GM18507 (cell line): Measurements from ENCODE around the gene AFF3.

Experiments used
- DNase-seq: peaks from one replicate; pipeline ENCODE4 v3.0.0; 2011; ENCODE audit warnings: low read depth; ENCODE audit not compliant: insufficient read length; ENCODE audit errors: extremely low spot score
- FAIRE-seq: peaks from 2 replicates; lab custom pipeline; 2011; peaks lifted over from hg19 to GRCh38; lab: Jason Lieb, UNC

Gene AFF3

GRCh38 chr2:99572373-99573164, 569.8 kb downstream of the AFF3 start:
- DNase-seq = no peak
- FAIRE-seq = no peak

DNA sequence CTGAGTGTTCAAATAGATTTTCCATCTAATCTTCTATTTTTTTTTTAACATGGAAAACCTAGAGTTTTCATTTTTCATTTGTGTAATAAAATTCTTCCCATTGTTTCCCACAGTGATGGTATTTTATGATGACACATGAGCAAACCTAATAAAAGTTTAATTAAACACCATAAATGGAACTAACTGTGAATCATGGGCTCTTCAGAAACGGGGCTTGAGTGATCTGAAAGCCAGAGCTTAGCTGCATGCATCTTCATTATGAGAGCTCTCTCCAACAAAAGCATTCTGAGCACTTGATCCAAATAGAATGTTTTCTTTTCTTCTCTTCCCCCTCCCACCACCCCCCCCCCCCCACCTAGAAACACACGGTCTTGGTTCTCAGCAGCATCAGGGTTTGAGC, 570.4 kb downstream of the AFF3 start:
- no peak for FAIRE-seq

DNA sequence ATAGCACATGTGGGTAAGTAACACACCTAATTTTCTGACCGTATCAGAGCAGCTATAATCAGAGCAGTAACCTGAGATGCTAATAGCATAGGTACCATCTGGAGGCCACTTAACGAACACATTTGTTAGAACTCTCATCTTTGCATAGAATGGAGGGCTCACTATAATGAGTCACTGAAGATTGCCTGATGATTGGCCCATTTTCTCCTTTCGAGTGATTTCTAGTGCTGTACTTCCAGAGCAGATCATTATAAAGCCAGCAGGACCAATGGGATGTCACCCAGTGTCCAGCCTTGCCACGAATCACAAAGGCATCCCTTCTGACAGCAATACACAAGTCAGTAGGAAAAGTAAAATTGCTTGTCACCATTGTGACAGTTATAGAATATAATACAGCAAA, 570.9 kb downstream of the AFF3 start:
- FAIRE-seq = no peak
- no peak for DNase-seq

More for the DNA sequence above, 570.4 kb downstream of the AFF3 start:
- no peak for DNase-seq

- DNase-seq = no peak
- FAIRE-seq = no peak
These were observed 571.4 kb downstream of the AFF3 start for GRCh38 chr2:99571021-99571420.

GRCh38 chr2:99569386-99569785, 573.0 kb downstream of the AFF3 start:
- DNase-seq (no peak), FAIRE-seq (no peak)

GRCh38 chr2:99565227-99565626, 577.2 kb downstream of the AFF3 start:
- DNase-seq = no peak
- no peak for FAIRE-seq

DNA sequence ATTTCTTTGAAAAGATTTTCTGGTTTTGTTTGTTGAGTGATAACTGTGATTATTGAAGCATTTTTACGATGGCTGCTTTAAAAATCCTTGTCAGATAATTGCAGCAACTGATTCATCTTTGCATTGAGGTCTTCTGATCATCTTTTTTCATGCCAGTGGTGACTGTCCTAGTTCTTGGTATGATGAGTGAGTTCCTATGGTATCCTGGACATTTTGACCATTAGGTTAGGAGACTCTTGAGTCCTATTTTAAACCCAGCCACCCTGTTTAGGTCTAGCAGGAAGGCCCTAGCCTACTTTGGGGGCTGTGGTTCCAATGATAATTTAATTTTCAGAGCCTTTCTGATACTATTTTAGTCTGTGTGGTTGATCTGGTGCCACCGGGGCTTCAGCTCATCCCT, 579.9 kb downstream of the AFF3 start:
- no peak for FAIRE-seq
- no peak for DNase-seq

GRCh38 chr2:99561804-99562203, 580.6 kb downstream of the AFF3 start:
- DNase-seq (no peak), FAIRE-seq (no peak)

DNA sequence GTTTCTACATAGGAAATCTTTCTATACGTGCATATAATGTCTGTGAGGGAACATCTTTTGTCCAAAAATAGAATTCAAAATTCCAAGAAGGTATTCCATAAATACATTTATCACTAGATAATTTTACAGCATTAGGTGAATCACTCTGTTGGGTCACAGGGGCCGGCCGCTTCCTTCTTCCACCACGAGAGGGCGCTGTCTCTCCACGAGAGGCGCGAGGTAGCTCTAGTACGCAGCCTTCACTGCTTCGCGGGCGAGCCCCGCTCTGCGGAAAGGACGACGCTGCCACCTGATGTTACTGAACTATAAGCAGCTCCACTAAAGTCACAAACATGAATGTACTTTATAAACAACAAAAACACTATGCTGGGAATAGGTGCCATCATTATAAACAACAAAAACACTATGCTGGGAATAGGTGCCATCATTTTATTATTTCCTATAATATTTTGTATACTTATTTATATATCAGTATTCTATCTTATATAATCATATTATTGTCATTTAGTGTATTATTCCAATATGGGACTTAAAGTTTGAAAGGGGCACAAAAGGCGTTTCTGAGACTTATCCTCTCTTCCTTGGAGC, 583.2 kb downstream of the AFF3 start:
- FAIRE-seq (peak; percentile 87), DNase-seq (peak; percentile 58)

DNA sequence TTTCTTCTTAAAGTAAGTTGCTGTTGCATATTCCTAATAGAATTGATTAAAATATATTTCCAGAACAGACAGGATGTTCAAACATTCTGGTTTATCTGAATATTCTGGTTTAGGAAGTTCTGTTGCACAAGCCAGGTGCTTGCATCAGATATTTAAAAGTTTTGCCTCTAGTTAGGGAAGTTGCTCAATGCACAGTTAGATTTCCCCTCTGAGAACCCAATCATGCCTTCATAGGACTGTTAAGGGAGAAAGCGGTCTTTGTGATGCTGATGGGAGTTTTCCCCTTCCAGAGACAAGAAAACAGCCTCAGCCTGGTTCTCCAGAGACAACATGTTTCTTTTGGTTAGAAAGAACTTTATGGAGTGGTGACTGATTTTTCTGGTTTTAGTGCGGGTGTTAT, 587.0 kb downstream of the AFF3 start:
- FAIRE-seq (no peak), DNase-seq (no peak)

- no peak for FAIRE-seq
- DNase-seq = no peak
These were observed 587.5 kb downstream of the AFF3 start for GRCh38 chr2:99554871-99555270.

DNA sequence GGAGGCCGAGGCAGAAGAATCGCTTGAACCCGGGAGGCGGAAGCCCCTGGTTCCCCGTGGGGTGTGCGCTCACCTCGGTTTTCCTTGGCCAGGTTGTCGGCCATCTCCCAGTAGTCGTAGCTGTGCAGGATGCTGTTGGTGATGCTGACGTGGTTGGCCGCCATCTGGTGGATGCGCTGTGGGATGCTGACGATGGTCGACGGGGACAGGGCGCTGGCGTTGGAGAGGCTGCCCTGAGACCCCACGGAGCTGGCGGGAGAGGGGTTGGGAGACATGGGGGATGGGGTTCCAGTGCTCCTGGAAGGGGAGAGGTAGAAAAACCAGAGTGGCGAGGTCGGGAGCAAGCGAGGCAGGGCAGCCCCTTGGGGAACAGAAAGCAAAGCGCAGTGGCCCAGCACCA, 588.2 kb downstream of the AFF3 start:
- FAIRE-seq = no peak
- no peak for DNase-seq

GRCh38 chr2:99552529-99552928, 589.9 kb downstream of the AFF3 start:
- DNase-seq (no peak), FAIRE-seq (no peak)

GRCh38 chr2:99550368-99550767, 592.0 kb downstream of the AFF3 start:
- FAIRE-seq (no peak), DNase-seq (no peak)

DNA sequence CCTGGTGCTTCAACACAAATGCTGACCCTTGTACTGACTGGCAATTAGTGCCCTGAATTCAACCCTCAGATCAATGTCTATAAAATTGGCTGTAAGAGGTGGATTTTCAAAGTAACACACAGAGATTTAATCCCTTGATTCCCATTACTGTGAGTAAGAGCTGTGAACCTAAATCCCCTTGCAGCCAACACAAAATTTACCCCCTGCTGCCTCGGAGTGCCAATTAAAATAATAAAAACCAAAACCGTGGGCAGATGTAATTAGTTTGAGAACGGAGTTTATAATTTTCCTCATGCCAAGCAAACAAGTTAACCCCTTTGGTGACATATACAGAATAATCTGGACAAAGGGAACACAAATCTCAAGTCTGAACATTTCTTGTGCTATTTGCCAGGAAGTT, 596.8 kb downstream of the AFF3 start:
- FAIRE-seq = no peak
- no peak for DNase-seq

DNA sequence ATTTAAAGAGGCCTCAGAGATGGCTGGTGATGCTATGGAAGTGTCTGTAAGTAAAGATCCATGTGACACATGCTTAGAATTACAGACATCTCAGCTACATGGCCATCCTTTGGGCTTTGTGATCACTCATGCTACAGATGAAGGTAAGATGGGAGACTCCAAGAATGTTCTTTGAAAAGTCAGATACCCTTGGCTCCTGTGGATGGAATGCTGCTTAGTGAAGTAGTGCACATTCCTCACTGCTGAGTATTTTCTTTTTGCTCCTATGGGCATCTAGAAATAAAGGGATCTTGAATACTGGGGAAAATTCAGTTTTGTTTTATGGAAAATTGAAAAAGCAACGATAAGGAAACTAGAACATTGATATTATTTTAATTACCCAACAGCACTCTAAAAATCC, 597.3 kb downstream of the AFF3 start:
- DNase-seq (no peak), FAIRE-seq (no peak)

- FAIRE-seq = no peak
- no peak for DNase-seq
These were observed 597.8 kb downstream of the AFF3 start for GRCh38 chr2:99544608-99545007.

DNA sequence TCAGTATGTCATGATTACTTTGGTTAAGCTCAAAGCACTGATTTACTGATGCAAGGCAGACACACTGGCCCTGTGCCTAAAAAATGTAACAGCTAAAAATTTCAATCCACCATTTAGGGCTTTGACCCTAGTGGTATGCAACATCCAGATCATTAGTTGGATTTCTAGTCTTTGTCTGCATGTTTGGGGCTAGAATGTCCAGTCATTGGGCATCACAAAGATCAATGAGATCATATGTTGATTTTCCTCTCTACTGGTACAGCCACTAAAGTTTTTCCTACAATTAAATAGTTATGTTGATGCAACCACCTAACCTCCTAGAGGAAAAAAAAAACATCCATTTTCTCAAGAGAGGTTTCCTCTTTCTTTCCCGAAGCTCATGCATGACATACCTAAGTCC, 599.1 kb downstream of the AFF3 start:
- no peak for FAIRE-seq
- DNase-seq = no peak

DNA sequence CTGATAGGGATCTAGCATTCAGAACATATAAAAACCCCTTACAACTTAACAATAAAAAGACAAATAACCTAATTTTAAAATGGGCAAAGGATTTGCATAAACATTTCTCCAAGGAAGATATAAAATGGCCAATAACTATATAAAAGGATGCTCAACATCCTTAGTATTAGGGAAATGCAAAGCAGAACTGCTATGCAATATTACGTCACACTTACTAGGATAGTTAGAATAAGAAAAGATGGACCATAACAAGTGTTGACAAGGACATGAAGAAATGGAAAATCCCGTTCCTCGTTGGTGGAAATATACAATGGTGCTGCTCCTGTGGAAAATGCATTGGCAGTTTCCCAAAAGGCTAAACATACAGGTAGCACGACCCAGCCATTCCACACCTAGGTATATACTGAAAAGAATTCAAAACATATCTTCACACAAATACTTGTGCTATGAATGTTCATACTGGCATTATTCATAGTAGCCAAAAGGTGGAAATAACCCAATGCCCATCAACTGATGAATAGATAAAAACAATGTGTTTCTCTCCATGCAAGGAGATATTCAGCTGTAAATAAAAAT, 604.4 kb downstream of the AFF3 start:
- FAIRE-seq (no peak), DNase-seq (no peak)

GRCh38 chr2:99524056-99524455, 618.3 kb downstream of the AFF3 start:
- no peak for FAIRE-seq
- no peak for DNase-seq

- no peak for DNase-seq
- FAIRE-seq = no peak
These were observed 620.2 kb downstream of the AFF3 start for GRCh38 chr2:99522157-99522556.
